Progenitor cell of endocrine pancreas (in vitro differentiated cells): Measurements from ENCODE around the gene TMUB1. TPM values are rescaled to one million over a fixed set of nuclear protein-coding genes. Genes with fewer than 3 reads are reported as not detected.

ENCODE experiments used
- DNase-seq: peaks from one replicate; pipeline ENCODE4 v3.0.0; 2021; ENCODE audit warnings: low spot score; ENCODE audit not compliant: unreplicated experiment
- H3K27ac Mint-ChIP-seq: 2 replicates; pipeline ENCODE4 v1.8.0; 2021; ENCODE audit warnings: mild to moderate bottlenecking, moderate library complexity, mixed read lengths
- H3K27me3 Mint-ChIP-seq: 2 replicates; pipeline ENCODE4 v1.8.0; 2021; ENCODE audit warnings: mixed read lengths
- H3K36me3 Mint-ChIP-seq: 2 replicates; pipeline ENCODE4 v1.8.0; 2022; ENCODE audit warnings: mixed read lengths; ENCODE audit not compliant: insufficient read depth
- H3K4me1 Mint-ChIP-seq: 2 replicates; pipeline ENCODE4 v1.8.0; 2021; ENCODE audit warnings: low read depth, mixed read lengths
- H3K4me3 Mint-ChIP-seq: 2 replicates; pipeline ENCODE4 v1.8.0; 2021; ENCODE audit warnings: low read depth, mild to moderate bottlenecking, moderate library complexity, mixed read lengths
- H3K9me3 Mint-ChIP-seq: 2 replicates; pipeline ENCODE4 v1.8.0; 2021; ENCODE audit warnings: low read depth, mixed read lengths
- total RNA-seq: library from RNA; stranded (reverse); gene quantifications from 2 replicates; pipeline ENCODE4 v1.2.1, GENCODE V29; 2021
- TF ChIP-seq, protein P1 (sequence below): fragments of 200-600 bp; sonication (generic); IDR thresholded peaks from one replicate; pipeline ENCODE4 v1.5.0; 2021; ENCODE audit warnings: antibody characterized with exemption, mild to moderate bottlenecking; ENCODE audit not compliant: unreplicated experiment

The TMUB1 gene
- total RNA-seq, 1 donor from 2014 or later: 48.6 TPM

DNA sequence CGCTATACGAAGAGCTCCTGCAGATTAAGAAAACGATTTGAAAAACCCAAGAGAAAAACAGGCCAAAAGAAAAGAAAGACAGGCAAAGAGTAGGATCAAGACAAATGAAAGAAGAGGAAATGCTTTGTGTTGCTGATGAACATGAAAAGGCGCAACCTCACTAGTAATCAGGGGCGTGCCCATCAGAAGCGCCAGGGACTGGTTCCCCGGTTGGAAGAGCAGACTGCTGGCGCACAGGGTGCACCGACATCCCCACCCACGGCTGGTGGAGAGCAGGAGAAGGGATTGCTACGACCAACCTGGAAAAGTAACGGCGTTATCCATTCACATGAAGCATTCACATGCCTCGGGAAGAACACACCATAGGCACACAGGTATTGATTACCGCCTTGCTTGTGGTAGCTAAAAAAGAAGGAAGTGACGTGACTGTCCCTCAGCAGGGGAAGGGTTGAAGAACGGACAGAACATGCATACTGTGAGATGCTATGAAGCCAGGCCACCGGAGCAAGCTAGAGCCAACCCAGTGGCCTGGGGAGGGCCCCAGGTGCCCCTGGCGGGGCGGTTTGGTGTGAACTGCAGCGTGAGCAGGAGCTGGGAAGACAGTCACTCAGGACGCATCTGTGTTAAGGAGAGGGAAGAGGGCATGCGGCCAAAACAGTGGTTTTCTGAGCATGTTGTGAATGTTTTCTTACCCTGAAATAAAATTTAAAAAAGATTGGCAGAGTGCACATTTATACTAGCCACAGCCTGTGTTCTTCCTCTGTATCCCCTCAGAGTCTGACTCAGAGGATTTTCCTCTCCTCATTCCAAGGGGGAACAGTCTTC is 21.3 kb upstream of the TMUB1 start:
- peaks cover 1% of the 10 kb centered on the region for H3K36me3 Mint-ChIP-seq
- no peaks in the 10 kb centered on the region for H3K9me3 Mint-ChIP-seq
- H3K4me3 Mint-ChIP-seq: no peak overlapping the region
- peak overlapping the region; percentile 81 for H3K27ac Mint-ChIP-seq
- no peaks in the 10 kb centered on the region for H3K4me1 Mint-ChIP-seq
- no peaks in the 10 kb centered on the region for H3K27me3 Mint-ChIP-seq
- DNase-seq: no peak
- TF ChIP-seq, protein P1, sequence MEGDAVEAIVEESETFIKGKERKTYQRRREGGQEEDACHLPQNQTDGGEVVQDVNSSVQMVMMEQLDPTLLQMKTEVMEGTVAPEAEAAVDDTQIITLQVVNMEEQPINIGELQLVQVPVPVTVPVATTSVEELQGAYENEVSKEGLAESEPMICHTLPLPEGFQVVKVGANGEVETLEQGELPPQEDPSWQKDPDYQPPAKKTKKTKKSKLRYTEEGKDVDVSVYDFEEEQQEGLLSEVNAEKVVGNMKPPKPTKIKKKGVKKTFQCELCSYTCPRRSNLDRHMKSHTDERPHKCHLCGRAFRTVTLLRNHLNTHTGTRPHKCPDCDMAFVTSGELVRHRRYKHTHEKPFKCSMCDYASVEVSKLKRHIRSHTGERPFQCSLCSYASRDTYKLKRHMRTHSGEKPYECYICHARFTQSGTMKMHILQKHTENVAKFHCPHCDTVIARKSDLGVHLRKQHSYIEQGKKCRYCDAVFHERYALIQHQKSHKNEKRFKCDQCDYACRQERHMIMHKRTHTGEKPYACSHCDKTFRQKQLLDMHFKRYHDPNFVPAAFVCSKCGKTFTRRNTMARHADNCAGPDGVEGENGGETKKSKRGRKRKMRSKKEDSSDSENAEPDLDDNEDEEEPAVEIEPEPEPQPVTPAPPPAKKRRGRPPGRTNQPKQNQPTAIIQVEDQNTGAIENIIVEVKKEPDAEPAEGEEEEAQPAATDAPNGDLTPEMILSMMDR: no peak

DNA sequence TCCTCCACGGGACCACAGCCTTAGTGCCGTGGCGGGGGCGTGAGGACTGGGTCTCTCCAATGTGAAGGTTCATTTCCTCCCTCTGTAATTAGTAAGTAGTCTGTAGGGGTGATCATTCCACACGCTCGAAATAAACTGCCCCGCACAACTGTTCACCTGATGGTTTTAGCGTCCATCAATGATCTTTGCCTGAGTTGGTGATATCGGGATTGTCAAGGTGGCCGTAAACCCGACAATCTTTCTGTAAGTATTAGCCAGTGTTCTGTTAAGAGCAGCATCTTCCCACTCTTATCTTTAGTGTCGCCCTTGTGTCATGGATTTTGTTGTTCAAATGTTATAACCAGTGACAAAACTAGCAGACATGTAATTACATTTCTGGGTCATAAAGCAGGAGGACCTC is 20.7 kb upstream of the TMUB1 start:
- no peak for DNase-seq
- Mint-ChIP-seq H3K27ac (peak overlapping the region; percentile 4), H3K4me3 (no peak overlapping the region), H3K9me3 (no peaks in the 10 kb centered on the region), H3K4me1 (no peaks in the 10 kb centered on the region), H3K36me3 (peaks cover 1% of the 10 kb centered on the region), H3K27me3 (no peaks in the 10 kb centered on the region)
- TF ChIP-seq, protein P1: no peak

- DNase-seq: no peak
- no peaks in the 10 kb centered on the region for H3K4me1 Mint-ChIP-seq
- H3K27ac Mint-ChIP-seq: no peak overlapping the region
- H3K4me3 Mint-ChIP-seq: no peak overlapping the region
- no peaks in the 10 kb centered on the region for H3K27me3 Mint-ChIP-seq
- H3K9me3 Mint-ChIP-seq: no peaks in the 10 kb centered on the region
- TF ChIP-seq, protein P1: no peak
- peaks cover 1% of the 10 kb centered on the region for H3K36me3 Mint-ChIP-seq
These were observed 19.7 kb upstream of the TMUB1 start for GRCh38 chr7:151102991-151103390.

GRCh38 chr7:151101621-151102396 is 18.5 kb upstream of the TMUB1 start:
- Mint-ChIP-seq H3K4me3 (no peak overlapping the region), H3K9me3 (no peaks in the 10 kb centered on the region), H3K4me1 (no peaks in the 10 kb centered on the region), H3K27me3 (no peaks in the 10 kb centered on the region), H3K36me3 (peaks cover 1% of the 10 kb centered on the region), H3K27ac (no peak overlapping the region)
- DNase-seq: no peak
- TF ChIP-seq, protein P1: no peak

GRCh38 chr7:151100921-151101320 is 17.6 kb upstream of the TMUB1 start:
- Mint-ChIP-seq H3K4me3 (no peak overlapping the region), H3K27ac (no peak overlapping the region), H3K4me1 (no peaks in the 10 kb centered on the region), H3K9me3 (no peaks in the 10 kb centered on the region), H3K27me3 (no peaks in the 10 kb centered on the region), H3K36me3 (peaks cover 1% of the 10 kb centered on the region)
- TF ChIP-seq, protein P1: no peak
- no peak for DNase-seq
